Neuronal stem cell (in vitro differentiated cells): ENCODE data around the gene SHISAL1.
A peak's percentile ranks its signal among the peaks of the same experiment; 100 is the strongest.

Source experiments
- DNase-seq: peaks from one replicate; pipeline ENCODE4 v3.0.0-alpha.2; 2013; ENCODE audit warnings: low spot score
- H2AFZ ChIP-seq: one replicate; pipeline ENCODE4 v1.6.1; 2013; ENCODE audit warnings: mild to moderate bottlenecking, low read length, inconsistent platforms
- H2AK5ac ChIP-seq: 2 replicates; pipeline ENCODE4 v1.6.1; 2013; ENCODE audit warnings: low read depth, mild to moderate bottlenecking, inconsistent platforms, low read length, moderate library complexity, mixed read lengths
- H2BK120ac ChIP-seq: 2 replicates; pipeline ENCODE4 v1.6.1; 2013; ENCODE audit warnings: low read depth, mild to moderate bottlenecking, inconsistent platforms, low read length, moderate library complexity, mixed read lengths
- H2BK12ac ChIP-seq: one replicate; pipeline ENCODE4 v1.6.1; 2013; ENCODE audit warnings: low read length, inconsistent platforms
- H2BK15ac ChIP-seq: 2 replicates; pipeline ENCODE4 v1.6.1; 2013; ENCODE audit warnings: mild to moderate bottlenecking, low read length, inconsistent platforms, mixed read lengths
- H2BK5ac ChIP-seq: one replicate; pipeline ENCODE4 v1.6.1; 2013; ENCODE audit warnings: inconsistent platforms, mild to moderate bottlenecking, low read length, moderate library complexity
- H3K14ac ChIP-seq: one replicate; pipeline ENCODE4 v1.6.1; 2013; ENCODE audit warnings: low read length, inconsistent platforms
- H3K18ac ChIP-seq: 2 replicates; pipeline ENCODE4 v1.6.1; 2013; ENCODE audit warnings: low read length, inconsistent platforms
- H3K23ac ChIP-seq: 2 replicates; pipeline ENCODE4 v1.6.1; 2013; ENCODE audit warnings: low read depth, mild to moderate bottlenecking, mixed read lengths, low read length, inconsistent platforms; ENCODE audit not compliant: poor library complexity
- H3K27ac ChIP-seq: replicated peaks from 3 replicates; pipeline ENCODE4 v1.5.1; 2013; ENCODE audit warnings: low read length, inconsistent platforms
- H3K27me3 ChIP-seq, 3 experiments: 2 replicates each; pipeline ENCODE4 v1.6.1; 2013; ENCODE audit warnings: low read length in 3 of 3, mild to moderate bottlenecking in 2 of 3, inconsistent platforms in 1 of 3, low read depth in 1 of 3, mixed read lengths in 1 of 3, moderate library complexity in 1 of 3; ENCODE audit not compliant: control insufficient read depth in 3 of 3, insufficient read depth in 3 of 3
- H3K36me3 ChIP-seq, 2 donors: replicated peaks in 1 of 2; 2 replicates each; pipeline ENCODE4 v1.6.1; 2013; ENCODE audit warnings: low read length in 2 of 2; ENCODE audit not compliant: control insufficient read depth in 2 of 2, insufficient read depth in 2 of 2
- H3K4ac ChIP-seq: 2 replicates; pipeline ENCODE4 v1.6.1; 2013; ENCODE audit warnings: inconsistent platforms, mild to moderate bottlenecking, low read length, moderate library complexity
- H3K4me1 ChIP-seq, 2 donors: 1 replicate in 1 of 2; 2 replicates in 1 of 2; pipeline ENCODE4 v1.6.1; 2013; ENCODE audit warnings: low read length in 2 of 2, low read depth in 1 of 2; ENCODE audit not compliant: control insufficient read depth in 2 of 2, insufficient read depth in 1 of 2
- H3K4me2 ChIP-seq: one replicate; pipeline ENCODE4 v1.6.1; 2013; ENCODE audit warnings: mild to moderate bottlenecking, low read length, inconsistent platforms; ENCODE audit not compliant: insufficient read depth, poor library complexity, severe bottlenecking
- H3K4me3 ChIP-seq, 2 donors: 2 replicates each; pipeline ENCODE4 v1.5.1; 2013; ENCODE audit warnings: low read length in 2 of 2, mild to moderate bottlenecking in 2 of 2, inconsistent platforms in 1 of 2, moderate library complexity in 1 of 2
- H3K79me1 ChIP-seq: one replicate; pipeline ENCODE4 v1.6.1; 2013; ENCODE audit warnings: low read depth, mild to moderate bottlenecking, inconsistent platforms, low read length, moderate library complexity
- H3K9ac ChIP-seq: one replicate; pipeline ENCODE4 v1.6.1; 2013; ENCODE audit warnings: mild to moderate bottlenecking, low read depth, low read length, inconsistent platforms; ENCODE audit not compliant: poor library complexity
- H3K9me3 ChIP-seq, 2 donors: replicated peaks in 1 of 2; 2 replicates each; pipeline versions ENCODE3 to v1.6.1; 2013; ENCODE audit warnings: low read length in 2 of 2, mild to moderate bottlenecking in 2 of 2, inconsistent platforms in 1 of 2, low read depth in 1 of 2, mixed read lengths in 1 of 2, moderate library complexity in 1 of 2; ENCODE audit not compliant: control insufficient read depth in 2 of 2, insufficient read depth in 1 of 2
- H4K8ac ChIP-seq: one replicate; pipeline ENCODE4 v1.6.1; 2013; ENCODE audit warnings: low read depth, mild to moderate bottlenecking, inconsistent platforms, low read length, moderate library complexity
- H4K91ac ChIP-seq: one replicate; pipeline ENCODE4 v1.6.1; 2013; ENCODE audit warnings: low read length, low read depth, mild to moderate bottlenecking, inconsistent platforms; ENCODE audit not compliant: poor library complexity
- WGBS, 2 donors: extraction: QIAGEN DNeasy Blood & Tissue Kit; methylation state at CpG; one replicate each; pipeline ENCODE4 v1.1.7; 2013; ENCODE audit warnings: missing lambda C conversion rate in 2 of 2, mixed read lengths in 1 of 2; ENCODE audit not compliant: insufficient read length in 2 of 2, insufficient replicate concordance in 1 of 2; ENCODE audit errors: extremely low coverage in 2 of 2; 5-methylcytosine and 5-hydroxymethylcytosine counted together

The SHISAL1 gene

DNA sequence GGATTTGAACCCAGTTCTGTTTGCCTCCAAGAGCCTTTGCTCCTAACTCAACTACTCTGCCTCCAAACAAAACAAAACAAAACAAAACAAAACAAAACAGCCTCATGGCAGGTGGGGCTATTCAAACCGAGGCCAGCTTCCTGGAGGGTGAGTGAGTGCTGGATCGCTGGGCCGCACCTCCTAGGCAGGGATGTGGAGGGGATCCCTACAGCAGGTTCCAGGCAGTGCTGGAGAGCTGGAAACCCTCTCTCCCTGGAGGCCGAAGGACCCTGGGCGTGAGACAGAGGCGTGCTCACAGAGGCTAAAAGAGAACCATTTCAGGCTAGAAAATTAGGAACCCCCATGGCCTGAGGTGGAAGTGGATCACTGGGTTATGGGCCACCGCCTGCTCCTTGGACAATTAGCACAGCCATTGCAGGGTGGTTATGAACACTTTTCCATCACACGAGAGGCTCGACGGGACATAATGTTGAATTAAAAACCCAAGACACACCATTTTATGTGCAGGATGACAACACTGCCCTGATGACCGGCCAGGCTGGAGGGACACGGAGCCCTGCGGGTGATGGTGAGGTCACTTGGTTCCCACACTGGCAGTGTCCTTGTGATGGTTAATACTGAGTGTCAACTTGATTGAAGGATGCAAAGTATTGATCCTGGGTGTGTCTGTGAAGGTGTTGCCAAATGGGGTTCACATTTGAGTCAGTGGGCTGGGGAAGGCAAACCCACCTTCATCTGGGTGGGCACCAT is 35.2 kb downstream of the SHISAL1 start:
- peak overlapping the region; percentile 96 for H2AK5ac ChIP-seq
- H3K4ac ChIP-seq = peak overlapping the region; percentile 54
- peaks cover 28 to 34% of the 10 kb centered on the region in 2 donors for H3K4me1 ChIP-seq
- H3K79me1 ChIP-seq = no peaks in the 10 kb centered on the region
- no peak overlapping the region for H2BK15ac ChIP-seq
- no peak overlapping the region for H3K4me3 ChIP-seq
- no peak overlapping the region for H4K8ac ChIP-seq
- H2BK120ac ChIP-seq = peak overlapping the region; percentile 3
- no peak overlapping the region for H3K9ac ChIP-seq
- no peak overlapping the region for H2BK5ac ChIP-seq
- no CpG with 5 or more reads among the region's 13 CpGs for WGBS, 2 donors
- H3K4me2 ChIP-seq = no peak overlapping the region
- H3K23ac ChIP-seq = no peak overlapping the region
- no peak overlapping the region for H3K14ac ChIP-seq
- peak overlapping the region; percentile 84 for H3K18ac ChIP-seq
- no peaks in the 10 kb centered on the region for H3K27me3 ChIP-seq
- H4K91ac ChIP-seq = no peak overlapping the region
- H2BK12ac ChIP-seq = peak overlapping the region; percentile 25
- H3K9me3 ChIP-seq = no peaks in the 10 kb centered on the region
- H3K36me3 ChIP-seq = no peaks in the 10 kb centered on the region
- no peak for DNase-seq
- H2AFZ ChIP-seq = peak overlapping the region; percentile 61
- peak overlapping the region; percentile 66 for H3K27ac ChIP-seq

DNA sequence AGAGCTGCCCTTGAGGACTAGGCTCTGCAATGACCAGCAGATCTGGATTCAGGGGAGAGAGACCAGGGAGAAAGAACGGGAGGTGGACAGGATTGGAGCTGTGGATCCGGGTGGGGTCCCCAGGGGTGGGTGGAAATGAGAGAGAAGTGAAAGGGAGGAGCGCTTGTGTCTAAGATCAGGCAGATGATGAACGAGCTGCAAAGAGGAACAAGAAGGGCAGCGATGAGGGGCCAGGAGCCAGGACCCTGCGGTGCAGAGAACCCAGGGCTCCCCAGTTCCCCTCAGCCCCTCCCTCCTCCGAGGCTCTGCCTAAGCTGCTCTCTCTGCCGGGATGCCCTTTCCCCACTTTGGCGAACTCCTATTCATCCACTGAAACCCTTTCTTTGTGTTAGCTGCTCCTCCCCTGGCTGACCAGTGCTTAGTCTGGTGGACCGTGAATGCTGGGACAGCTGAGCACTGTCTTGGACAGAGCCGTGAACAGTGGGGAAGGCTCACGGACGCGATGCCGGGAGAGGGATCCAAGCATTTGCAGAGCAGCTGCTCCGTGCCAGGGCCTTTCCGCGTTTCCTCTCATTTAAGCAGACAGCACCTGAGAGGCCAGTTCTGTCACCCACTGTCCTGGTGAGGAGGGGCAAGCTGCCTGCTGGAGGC is 35.9 kb downstream of the SHISAL1 start:
- Histone ChIP-seq H3K9ac (peak overlapping the region; percentile 34), H3K4me1 (peaks cover 28 to 38% of the 10 kb centered on the region in 2 donors), H2BK5ac (peak overlapping the region; percentile 80), H2AFZ (peak overlapping the region; percentile 61), H3K27ac (peak overlapping the region; percentile 66), H3K14ac (peak overlapping the region; percentile 32), H2BK12ac (peak overlapping the region; percentile 25), H3K4me2 (no peak overlapping the region), H3K18ac (peak overlapping the region; percentile 94), H3K79me1 (no peaks in the 10 kb centered on the region), H3K27me3 (no peaks in the 10 kb centered on the region), H2BK120ac (peak overlapping the region; percentile 57), H4K8ac (peak overlapping the region; percentile 70), H3K4me3 (no peak overlapping the region), H3K23ac (no peak overlapping the region), H3K4ac (no peak overlapping the region), H2AK5ac (peak overlapping the region; percentile 93), H4K91ac (peak overlapping the region; percentile 85), H2BK15ac (peak overlapping the region; percentile 50), H3K9me3 (no peaks in the 10 kb centered on the region), H3K36me3 (no peaks in the 10 kb centered on the region)
- no peak for DNase-seq
- no CpG with 5 or more reads among the region's 18 CpGs for WGBS, 2 donors

- peak overlapping the region; percentile 94 for H3K18ac ChIP-seq
- no peaks in the 10 kb centered on the region for H3K36me3 ChIP-seq
- WGBS, 2 donors = no CpG with 5 or more reads among the region's 10 CpGs
- peak overlapping the region; percentile 57 for H2BK120ac ChIP-seq
- peaks cover 35 to 39% of the 10 kb centered on the region in 2 donors for H3K4me1 ChIP-seq
- H2BK5ac ChIP-seq = peak overlapping the region; percentile 80
- no peak overlapping the region for H3K4me3 ChIP-seq
- H3K9ac ChIP-seq = peak overlapping the region; percentile 34
- peak overlapping the region; percentile 9 for H3K14ac ChIP-seq
- H3K79me1 ChIP-seq = no peaks in the 10 kb centered on the region
- H3K27ac ChIP-seq = peak overlapping the region; percentile 43
- peak overlapping the region; percentile 50 for H2BK15ac ChIP-seq
- peak overlapping the region; percentile 85 for H4K91ac ChIP-seq
- no peaks in the 10 kb centered on the region for H3K9me3 ChIP-seq
- no peaks in the 10 kb centered on the region for H3K27me3 ChIP-seq
- no peak overlapping the region for H3K23ac ChIP-seq
- no peak overlapping the region for H3K4me2 ChIP-seq
- peak overlapping the region; percentile 4 for H2BK12ac ChIP-seq
- H3K4ac ChIP-seq = no peak overlapping the region
- peak overlapping the region; percentile 93 for H2AK5ac ChIP-seq
- H2AFZ ChIP-seq = peak overlapping the region; percentile 61
- no peak for DNase-seq
- peak overlapping the region; percentile 70 for H4K8ac ChIP-seq
These were observed 36.7 kb downstream of the SHISAL1 start for GRCh38 chr22:44276041-44276440.

DNA sequence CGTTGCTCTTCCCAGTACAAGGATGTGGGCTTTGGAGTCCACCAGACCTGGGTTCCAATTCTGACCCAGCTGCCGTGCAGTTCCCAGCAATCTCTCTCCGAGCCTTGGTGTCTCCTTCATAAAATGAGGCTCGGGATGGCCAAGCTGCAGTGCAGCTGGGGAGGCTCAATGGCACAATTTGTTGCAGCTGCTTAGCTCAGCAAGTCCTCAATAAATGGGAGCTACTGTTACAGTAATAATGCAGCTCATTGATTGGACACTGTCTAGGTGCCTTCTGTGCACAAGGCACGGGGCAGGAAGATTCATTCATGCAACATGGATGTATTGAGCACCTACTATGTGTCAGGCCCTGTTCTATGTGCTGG is 37.1 kb downstream of the SHISAL1 start:
- H2BK15ac ChIP-seq = peak overlapping the region; percentile 0
- H3K18ac ChIP-seq = peak overlapping the region; percentile 79
- no peak overlapping the region for H2AFZ ChIP-seq
- H2BK120ac ChIP-seq = peak overlapping the region; percentile 83
- peaks cover 36 to 39% of the 10 kb centered on the region in 2 donors for H3K4me1 ChIP-seq
- H3K36me3 ChIP-seq = no peaks in the 10 kb centered on the region
- H4K91ac ChIP-seq = peak overlapping the region; percentile 87
- no peak overlapping the region for H3K4ac ChIP-seq
- no peak overlapping the region for H3K4me3 ChIP-seq
- H2AK5ac ChIP-seq = peak overlapping the region; percentile 96
- H3K23ac ChIP-seq = no peak overlapping the region
- H3K14ac ChIP-seq = no peak overlapping the region
- no peaks in the 10 kb centered on the region for H3K9me3 ChIP-seq
- WGBS, 2 donors = no CpG with 5 or more reads among the region's 5 CpGs
- no peak overlapping the region for H4K8ac ChIP-seq
- DNase-seq = no peak
- no peak overlapping the region for H3K9ac ChIP-seq
- peak overlapping the region; percentile 95 for H2BK12ac ChIP-seq
- H3K79me1 ChIP-seq = no peaks in the 10 kb centered on the region
- no peak overlapping the region for H3K4me2 ChIP-seq
- peak overlapping the region; percentile 43 for H2BK5ac ChIP-seq
- no peaks in the 10 kb centered on the region for H3K27me3 ChIP-seq
- H3K27ac ChIP-seq = peak overlapping the region; percentile 43
